Measurements from ENCODE around the gene TMCC1. TPM values are rescaled to one million over a fixed set of nuclear protein-coding genes. Genes with fewer than 3 reads are reported as not detected.

Gene TMCC1
- total RNA-seq, 1 donor from 2014 or later, result 37.8 TPM

GRCh38 chr3:129769616-129770015 is 123.9 kb downstream of the TMCC1 start:
- peaks cover 2% of the 10 kb centered on the region for H3K4me1 Mint-ChIP-seq (ENCODE audit: unreplicated experiment)

GRCh38 chr3:129768728-129769127 is 124.8 kb downstream of the TMCC1 start:
- peaks cover 5% of the 10 kb centered on the region for H3K36me3 Mint-ChIP-seq (ENCODE audit: unreplicated experiment)
- H3K9me3 Mint-ChIP-seq (ENCODE audit: unreplicated experiment), result no peaks in the 10 kb centered on the region
- H3K4me1 Mint-ChIP-seq (ENCODE audit: unreplicated experiment), result peaks cover 2% of the 10 kb centered on the region
- H3K4me3 Mint-ChIP-seq (ENCODE audit: unreplicated experiment), result no peak overlapping the region
- no peaks in the 10 kb centered on the region for H3K27me3 Mint-ChIP-seq (ENCODE audit: unreplicated experiment)
- no peak for TF ChIP-seq CTCF (IDR thresholded peaks at IDR 0.05)
- H3K27ac Mint-ChIP-seq (ENCODE audit: unreplicated experiment), result no peak overlapping the region
- DNase-seq (ENCODE audit: extremely low spot score, unreplicated experiment), result no peak

More at GRCh38 chr3:129769616-129770015, 123.9 kb downstream of the TMCC1 start:
- peaks cover 9% of the 10 kb centered on the region for H3K36me3 Mint-ChIP-seq (ENCODE audit: unreplicated experiment)
- no peak overlapping the region for H3K4me3 Mint-ChIP-seq (ENCODE audit: unreplicated experiment)
- no peaks in the 10 kb centered on the region for H3K27me3 Mint-ChIP-seq (ENCODE audit: unreplicated experiment)
- no peak for DNase-seq (ENCODE audit: extremely low spot score, unreplicated experiment)
- H3K27ac Mint-ChIP-seq (ENCODE audit: unreplicated experiment), result no peak overlapping the region
- H3K9me3 Mint-ChIP-seq (ENCODE audit: unreplicated experiment), result no peaks in the 10 kb centered on the region
- no peak for TF ChIP-seq CTCF (IDR thresholded peaks at IDR 0.05)

GRCh38 chr3:129766135-129766534 is 127.4 kb downstream of the TMCC1 start:
- Mint-ChIP-seq H3K4me3 (ENCODE audit: unreplicated experiment) (no peak overlapping the region), H3K9me3 (ENCODE audit: unreplicated experiment) (no peaks in the 10 kb centered on the region), H3K4me1 (ENCODE audit: unreplicated experiment) (peaks cover 2% of the 10 kb centered on the region), H3K36me3 (ENCODE audit: unreplicated experiment) (peaks cover 2% of the 10 kb centered on the region), H3K27me3 (ENCODE audit: unreplicated experiment) (no peaks in the 10 kb centered on the region), H3K27ac (ENCODE audit: unreplicated experiment) (no peak overlapping the region)
- TF ChIP-seq CTCF (IDR thresholded peaks at IDR 0.05), result no peak
- no peak for DNase-seq (ENCODE audit: extremely low spot score, unreplicated experiment)

- peaks cover 2% of the 10 kb centered on the region for H3K4me1 Mint-ChIP-seq (ENCODE audit: unreplicated experiment)
- H3K4me3 Mint-ChIP-seq (ENCODE audit: unreplicated experiment), result no peak overlapping the region
- H3K36me3 Mint-ChIP-seq (ENCODE audit: unreplicated experiment), result no peaks in the 10 kb centered on the region
- DNase-seq (ENCODE audit: extremely low spot score, unreplicated experiment), result no peak
- no peak for TF ChIP-seq CTCF (IDR thresholded peaks at IDR 0.05)
- H3K27ac Mint-ChIP-seq (ENCODE audit: unreplicated experiment), result no peak overlapping the region
- H3K27me3 Mint-ChIP-seq (ENCODE audit: unreplicated experiment), result no peaks in the 10 kb centered on the region
- no peaks in the 10 kb centered on the region for H3K9me3 Mint-ChIP-seq (ENCODE audit: unreplicated experiment)
Observed at GRCh38 chr3:129764090-129764489, 129.4 kb downstream of the TMCC1 start.

GRCh38 chr3:129758785-129759320 is 134.7 kb downstream of the TMCC1 start:
- no peak for DNase-seq (ENCODE audit: extremely low spot score, unreplicated experiment)
- H3K36me3 Mint-ChIP-seq (ENCODE audit: unreplicated experiment), result peaks cover 8% of the 10 kb centered on the region
- H3K9me3 Mint-ChIP-seq (ENCODE audit: unreplicated experiment), result peaks cover 2% of the 10 kb centered on the region
- TF ChIP-seq CTCF (IDR thresholded peaks at IDR 0.05), result no peak
- no peak overlapping the region for H3K27ac Mint-ChIP-seq (ENCODE audit: unreplicated experiment)
- H3K4me1 Mint-ChIP-seq (ENCODE audit: unreplicated experiment), result peaks cover 17% of the 10 kb centered on the region
- H3K27me3 Mint-ChIP-seq (ENCODE audit: unreplicated experiment), result no peaks in the 10 kb centered on the region
- H3K4me3 Mint-ChIP-seq (ENCODE audit: unreplicated experiment), result no peak overlapping the region

All from osteocyte (in vitro differentiated cells).